Gastrocnemius medialis (tissue), 4 donors: ENCODE data around the gene HEBP1.

Experiments used
- CTCF ChIP-seq, 5 experiments: fragments of 450-650 bp in 3 of 5; fragments of 200-600 bp in 2 of 5; sonication (generic) in 2 of 5; IDR thresholded peaks in 4 of 5; conservative IDR thresholded peaks in 1 of 5; 1 replicate in 4 of 5; 2 replicates in 1 of 5; pipeline ENCODE4 v1.5.1; 2016 to 2019; ENCODE audit warnings: antibody characterized with exemption in 5 of 5, mild to moderate bottlenecking in 3 of 5, moderate library complexity in 3 of 5
- POLR2A ChIP-seq, 2 donors: fragments of 450-650 bp; IDR thresholded peaks; one replicate each; pipeline ENCODE4 v1.6.1; 2017; ENCODE audit warnings: antibody characterized with exemption in 2 of 2, mild to moderate bottlenecking in 2 of 2, moderate library complexity in 2 of 2

- TF ChIP-seq POLR2A (IDR thresholded peaks at IDR 0.05), result no peak
- TF ChIP-seq CTCF (IDR thresholded peaks at IDR 0.05 in 4 of 5, conservative IDR thresholded peaks at IDR 0.05 in 1 of 5), result no peak
Measured at GRCh38 chr12:12925388-12925787, 74.7 kb downstream of the HEBP1 start.
